Tongue (tissue), 2 donors: Measurements from ENCODE around the gene STEAP1B. TPM values are rescaled to one million over a fixed set of nuclear protein-coding genes. Genes with fewer than 3 reads are reported as not detected.

Experiments used
- DNase-seq: peaks from one replicate; pipeline ENCODE4 v3.0.0-alpha.2; 2015
- total RNA-seq: library from RNA; depleted of rRNA; stranded (reverse); fragments of >200 nt; gene quantifications from one replicate; pipeline ENCODE4 v1.2.3, GENCODE V29; 2014

The STEAP1B gene
- total RNA-seq, 1 donor from 2014 or later, result 3.0 TPM

DNA sequence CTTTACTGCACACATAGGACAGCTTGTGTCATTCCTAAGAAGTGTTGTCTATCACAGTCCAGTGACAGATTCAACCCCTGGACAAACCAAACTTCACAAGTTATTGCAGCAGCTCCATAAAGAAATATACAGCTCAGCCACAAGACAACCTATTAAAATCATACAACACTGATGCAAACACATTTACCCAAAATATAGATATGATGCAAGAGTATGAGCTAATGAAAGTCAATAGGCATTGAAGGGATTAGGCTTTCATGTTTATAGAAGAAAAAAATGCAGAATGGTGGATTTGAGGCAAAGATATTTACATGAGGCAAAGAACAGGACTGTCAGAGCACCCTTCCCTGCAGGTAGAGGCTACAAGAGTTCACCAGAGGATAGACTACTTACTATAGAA, 128.1 kb downstream of the STEAP1B start:
- DNase-seq, result no peak

Other genes with a start within 250 kb of the STEAP1B start
- 83.7 TPM for gene RAPGEF5, start 143.0 kb downstream of the STEAP1B start, total RNA-seq
- not detected for gene IL6, start 227.0 kb upstream of the STEAP1B start, total RNA-seq